ENCODE measurements around the gene HJV. TPM values are rescaled to one million over a fixed set of nuclear protein-coding genes. Genes with fewer than 3 reads are reported as not detected.

Gene HJV
- total RNA-seq, 1 experiment from 2014 or later: not detected

DNA sequence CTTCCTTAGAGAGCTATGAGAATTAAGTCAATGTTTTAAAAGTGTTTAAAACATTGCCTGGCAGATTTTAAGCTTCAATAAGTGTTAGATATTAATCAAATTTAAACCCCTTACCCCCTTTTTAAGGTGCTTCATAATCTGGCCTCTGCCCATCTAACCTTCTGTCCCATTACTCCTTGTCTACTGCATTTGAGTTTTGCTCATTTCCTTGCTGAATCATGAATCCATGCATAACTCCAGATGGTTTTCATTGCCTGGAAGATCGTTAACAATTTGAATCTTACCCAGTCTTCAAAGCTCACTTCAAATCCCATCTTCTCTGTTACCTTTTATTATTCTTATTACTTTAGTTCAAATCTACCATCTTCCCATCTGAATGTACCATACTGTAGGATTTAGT is 4.6 kb downstream of the HJV start:
- DNase-seq: no peak
- no peak overlapping the region for H3K4me3 Mint-ChIP-seq
- no peak overlapping the region for H4K8ac ChIP-seq (replicated peaks; ENCODE audit: insufficient read length, low read depth, low read length)
- H3K4ac ChIP-seq (ENCODE audit: low read depth, low read length): no peak overlapping the region
- H3K9me3 Mint-ChIP-seq: no peaks in the 10 kb centered on the region
- no peak overlapping the region for H3K18ac ChIP-seq (ENCODE audit: insufficient read length, low read depth, low read length)
- peaks cover 6% of the 10 kb centered on the region for H3K23me2 ChIP-seq (ENCODE audit: insufficient read length, low read depth, low read length, poor library complexity, severe bottlenecking)
- no peak overlapping the region for H2BK20ac ChIP-seq (ENCODE audit: low read depth, low read length, poor library complexity, severe bottlenecking)
- TF ChIP-seq, protein P1, sequence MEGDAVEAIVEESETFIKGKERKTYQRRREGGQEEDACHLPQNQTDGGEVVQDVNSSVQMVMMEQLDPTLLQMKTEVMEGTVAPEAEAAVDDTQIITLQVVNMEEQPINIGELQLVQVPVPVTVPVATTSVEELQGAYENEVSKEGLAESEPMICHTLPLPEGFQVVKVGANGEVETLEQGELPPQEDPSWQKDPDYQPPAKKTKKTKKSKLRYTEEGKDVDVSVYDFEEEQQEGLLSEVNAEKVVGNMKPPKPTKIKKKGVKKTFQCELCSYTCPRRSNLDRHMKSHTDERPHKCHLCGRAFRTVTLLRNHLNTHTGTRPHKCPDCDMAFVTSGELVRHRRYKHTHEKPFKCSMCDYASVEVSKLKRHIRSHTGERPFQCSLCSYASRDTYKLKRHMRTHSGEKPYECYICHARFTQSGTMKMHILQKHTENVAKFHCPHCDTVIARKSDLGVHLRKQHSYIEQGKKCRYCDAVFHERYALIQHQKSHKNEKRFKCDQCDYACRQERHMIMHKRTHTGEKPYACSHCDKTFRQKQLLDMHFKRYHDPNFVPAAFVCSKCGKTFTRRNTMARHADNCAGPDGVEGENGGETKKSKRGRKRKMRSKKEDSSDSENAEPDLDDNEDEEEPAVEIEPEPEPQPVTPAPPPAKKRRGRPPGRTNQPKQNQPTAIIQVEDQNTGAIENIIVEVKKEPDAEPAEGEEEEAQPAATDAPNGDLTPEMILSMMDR (conservative IDR thresholded peaks at IDR 0.05): no peak
- no peaks in the 10 kb centered on the region for H3K36me3 Mint-ChIP-seq (ENCODE audit: insufficient read depth in 1 of 3, low read depth in 3 of 3)
- H3K56ac ChIP-seq (ENCODE audit: insufficient read length, low read depth, low read length): no peak overlapping the region
- no peak overlapping the region for H3K9ac ChIP-seq (ENCODE audit: extremely low read depth, insufficient read length, low read length)
- no peak overlapping the region for H2BK15ac ChIP-seq (ENCODE audit: low read depth, low read length)
- no peak overlapping the region for H2BK5ac ChIP-seq (ENCODE audit: insufficient read length, low read length)
- H3K27me3 Mint-ChIP-seq (ENCODE audit: low read depth): peaks cover 51% of the 10 kb centered on the region
- H2BK120ac ChIP-seq (ENCODE audit: low read depth, low read length, poor library complexity, severe bottlenecking): no peak overlapping the region
- H3K79me2 ChIP-seq (ENCODE audit: insufficient read depth, low read length): no peaks in the 10 kb centered on the region
- WGBS (ENCODE audit: extremely low coverage, insufficient read length, low lambda C conversion rate): no CpG with 5 or more reads among the region's 1 CpG
- no peak overlapping the region for H4K91ac ChIP-seq (ENCODE audit: insufficient read length, low read depth, low read length)
- H3K4me2 ChIP-seq (ENCODE audit: insufficient read depth, insufficient read length, low read length): no peak overlapping the region
- H3K23ac ChIP-seq (ENCODE audit: insufficient read length, low read depth, low read length): no peak overlapping the region
- no peak overlapping the region for H2BK12ac ChIP-seq (ENCODE audit: insufficient read length, low read depth, low read length)
- no peaks in the 10 kb centered on the region for H3K79me1 ChIP-seq (ENCODE audit: insufficient read depth, low read depth, low read length, poor library complexity, severe bottlenecking)
- H3K14ac ChIP-seq (ENCODE audit: insufficient read depth, low read length): no peak overlapping the region
- H3K4me1 ChIP-seq (ENCODE audit: insufficient read depth, low read length): peaks cover 9% of the 10 kb centered on the region; the same call in 1 of the 2 replicates
- no peak overlapping the region for H2AK5ac ChIP-seq (ENCODE audit: insufficient read length, low read length)
- no peak overlapping the region for H3T11ph ChIP-seq (ENCODE audit: low read length)
- peaks cover 10% of the 10 kb centered on the region; the same call in 1 of the 2 replicates for H3K27me3 ChIP-seq (ENCODE audit: insufficient read depth, low read length)
- H2AFZ ChIP-seq (ENCODE audit: low read length): no peak overlapping the region
- no peaks in the 10 kb centered on the region for H4K20me1 ChIP-seq (ENCODE audit: control insufficient read depth, insufficient read depth, insufficient read length)
- no peak overlapping the region for H4K5ac ChIP-seq (ENCODE audit: insufficient read length, low read depth, low read length)
- H3K4me1 Mint-ChIP-seq: peaks cover 15 to 22% of the 10 kb centered on the region in 2 experiments
- no peak overlapping the region for H3K27ac Mint-ChIP-seq
- H3K27ac ChIP-seq (ENCODE audit: insufficient read length, low read depth, low read length): no peak overlapping the region
- H3K9me3 ChIP-seq (ENCODE audit: control insufficient read depth, low read depth, low read length): no peaks in the 10 kb centered on the region

Data from H9 (cell line).